NT2/D1 (cell line): ENCODE measurements around the gene ANXA4.

Experiments used
- DNase-seq: peaks from one replicate; pipeline ENCODE4 v3.0.0-alpha.2; 2011; ENCODE audit warnings: low read depth, low spot score
- H3K27me3 ChIP-seq: 2 replicates; pipeline ENCODE4 v1.6.0; 2011; ENCODE audit warnings: mild to moderate bottlenecking; ENCODE audit not compliant: insufficient read length, insufficient read depth
- H3K36me3 ChIP-seq: 2 replicates; pipeline ENCODE4 v1.6.1; 2011; ENCODE audit warnings: mild to moderate bottlenecking, low read length, mixed read lengths; ENCODE audit not compliant: insufficient read depth, insufficient read length
- H3K4me1 ChIP-seq: 2 replicates; pipeline ENCODE4 v1.5.1; 2011; ENCODE audit not compliant: insufficient read depth, insufficient read length
- H3K4me3 ChIP-seq: 2 replicates; pipeline ENCODE4 v1.5.1; 2011; ENCODE audit warnings: low read depth; ENCODE audit not compliant: insufficient read length
- H3K9ac ChIP-seq: 2 replicates; pipeline ENCODE4 v1.6.0; 2011; ENCODE audit warnings: low read depth; ENCODE audit not compliant: insufficient read length
- H3K9me3 ChIP-seq: 2 replicates; pipeline ENCODE4 v1.5.1; 2011; ENCODE audit warnings: mild to moderate bottlenecking, low read length; ENCODE audit not compliant: insufficient read depth
- SUZ12 ChIP-seq: IDR thresholded peaks from 2 replicates; pipeline ENCODE4 v1.6.1; 2011; ENCODE audit not compliant: insufficient read length, insufficient read depth; ENCODE audit errors: extremely low read depth
- YY1 ChIP-seq: IDR thresholded peaks from 2 replicates; pipeline ENCODE4 v1.6.1; 2011; ENCODE audit not compliant: insufficient read length, insufficient read depth
- ZNF274 ChIP-seq: IDR thresholded peaks from 2 replicates; pipeline ENCODE4 v1.6.1; 2011; ENCODE audit warnings: mild to moderate bottlenecking, low read depth, low read length

The ANXA4 gene

GRCh38 chr2:69724540-69725159, 17.3 kb upstream of the ANXA4 start:
- Histone ChIP-seq H3K9me3 (no peaks in the 10 kb centered on the region), H3K4me3 (no peak overlapping the region), H3K4me1 (no peaks in the 10 kb centered on the region), H3K27me3 (no peaks in the 10 kb centered on the region), H3K9ac (no peak overlapping the region), H3K36me3 (no peaks in the 10 kb centered on the region)
- peak; percentile 77 for DNase-seq
- no peak for TF ChIP-seq ZNF274
- TF ChIP-seq SUZ12, result no peak
- no peak for TF ChIP-seq YY1

- TF ChIP-seq ZNF274, result no peak
- TF ChIP-seq SUZ12, result no peak
- no peak for TF ChIP-seq YY1
- DNase-seq, result no peak
- Histone ChIP-seq H3K9ac (no peak overlapping the region), H3K27me3 (no peaks in the 10 kb centered on the region), H3K4me3 (no peak overlapping the region), H3K4me1 (no peaks in the 10 kb centered on the region), H3K36me3 (no peaks in the 10 kb centered on the region), H3K9me3 (no peaks in the 10 kb centered on the region)
Observed at GRCh38 chr2:69725706-69726360, 16.1 kb upstream of the ANXA4 start.

- no peaks in the 10 kb centered on the region for H3K9me3 ChIP-seq
- no peak for DNase-seq
- no peak overlapping the region for H3K9ac ChIP-seq
Observed at GRCh38 chr2:69729266-69729665, 12.7 kb upstream of the ANXA4 start.

GRCh38 chr2:69729781-69730180, 12.2 kb upstream of the ANXA4 start:
- no peaks in the 10 kb centered on the region for H3K9me3 ChIP-seq
- no peak overlapping the region for H3K4me3 ChIP-seq
- H3K4me1 ChIP-seq, result no peaks in the 10 kb centered on the region
- H3K27me3 ChIP-seq, result no peaks in the 10 kb centered on the region
- DNase-seq, result no peak
- H3K36me3 ChIP-seq, result no peaks in the 10 kb centered on the region
- H3K9ac ChIP-seq, result no peak overlapping the region
- TF ChIP-seq SUZ12 (no peak), YY1 (no peak), ZNF274 (no peak)

More at GRCh38 chr2:69729266-69729665, 12.7 kb upstream of the ANXA4 start:
- Histone ChIP-seq H3K4me3 (no peak overlapping the region), H3K4me1 (no peaks in the 10 kb centered on the region), H3K27me3 (no peaks in the 10 kb centered on the region), H3K36me3 (no peaks in the 10 kb centered on the region)
- TF ChIP-seq ZNF274 (no peak), SUZ12 (no peak)

- no peaks in the 10 kb centered on the region for H3K36me3 ChIP-seq
- H3K9me3 ChIP-seq, result no peaks in the 10 kb centered on the region
- H3K4me3 ChIP-seq, result no peak overlapping the region
- TF ChIP-seq SUZ12, result no peak
- no peak for TF ChIP-seq ZNF274
- TF ChIP-seq YY1, result no peak
- no peaks in the 10 kb centered on the region for H3K27me3 ChIP-seq
- no peak overlapping the region for H3K9ac ChIP-seq
- no peaks in the 10 kb centered on the region for H3K4me1 ChIP-seq
- no peak for DNase-seq
Observed at GRCh38 chr2:69731147-69731970, 10.6 kb upstream of the ANXA4 start.

- TF ChIP-seq YY1 (no peak), ZNF274 (no peak), SUZ12 (no peak)
- Histone ChIP-seq H3K4me3 (no peak overlapping the region), H3K4me1 (no peaks in the 10 kb centered on the region), H3K36me3 (no peaks in the 10 kb centered on the region), H3K9ac (no peak overlapping the region), H3K27me3 (no peaks in the 10 kb centered on the region), H3K9me3 (no peaks in the 10 kb centered on the region)
- DNase-seq, result no peak
Observed at GRCh38 chr2:69733342-69734034, 8.4 kb upstream of the ANXA4 start.

GRCh38 chr2:69734035-69734611, 7.8 kb upstream of the ANXA4 start:
- H3K27me3 ChIP-seq, result no peaks in the 10 kb centered on the region
- H3K4me3 ChIP-seq, result no peak overlapping the region
- H3K4me1 ChIP-seq, result no peaks in the 10 kb centered on the region
- H3K9ac ChIP-seq, result no peak overlapping the region
- H3K36me3 ChIP-seq, result no peaks in the 10 kb centered on the region
- no peak for DNase-seq
- no peak for TF ChIP-seq YY1
- TF ChIP-seq SUZ12, result no peak
- TF ChIP-seq ZNF274, result no peak
- no peaks in the 10 kb centered on the region for H3K9me3 ChIP-seq
